Measurements from ENCODE around the gene ALPL.
"Not testable (repeated sequence)": the region's sequence is repeated elsewhere in the genome, so short reads cannot be mapped to it uniquely, and the experiment has no call there.

DNA sequence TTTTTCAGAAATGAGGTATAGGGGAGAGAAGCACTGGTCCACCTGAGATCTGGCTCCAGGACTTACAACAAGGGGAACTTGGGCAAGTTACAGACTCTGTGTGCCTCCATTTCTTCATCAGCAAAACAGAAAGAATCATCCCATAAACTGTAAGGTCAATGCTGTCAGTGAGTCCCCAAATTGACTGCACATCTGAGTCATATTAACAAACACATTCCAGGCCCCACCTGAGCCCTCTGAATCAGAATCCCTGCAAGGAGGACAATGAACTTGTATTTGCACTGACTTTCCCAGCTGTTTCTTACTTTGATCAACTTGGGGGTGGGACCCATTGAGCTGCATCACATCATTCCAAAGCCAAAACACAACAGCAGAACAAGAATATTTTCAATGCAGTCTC is 44.1 kb upstream of the ALPL start:
- TF ChIP-seq, protein P1, sequence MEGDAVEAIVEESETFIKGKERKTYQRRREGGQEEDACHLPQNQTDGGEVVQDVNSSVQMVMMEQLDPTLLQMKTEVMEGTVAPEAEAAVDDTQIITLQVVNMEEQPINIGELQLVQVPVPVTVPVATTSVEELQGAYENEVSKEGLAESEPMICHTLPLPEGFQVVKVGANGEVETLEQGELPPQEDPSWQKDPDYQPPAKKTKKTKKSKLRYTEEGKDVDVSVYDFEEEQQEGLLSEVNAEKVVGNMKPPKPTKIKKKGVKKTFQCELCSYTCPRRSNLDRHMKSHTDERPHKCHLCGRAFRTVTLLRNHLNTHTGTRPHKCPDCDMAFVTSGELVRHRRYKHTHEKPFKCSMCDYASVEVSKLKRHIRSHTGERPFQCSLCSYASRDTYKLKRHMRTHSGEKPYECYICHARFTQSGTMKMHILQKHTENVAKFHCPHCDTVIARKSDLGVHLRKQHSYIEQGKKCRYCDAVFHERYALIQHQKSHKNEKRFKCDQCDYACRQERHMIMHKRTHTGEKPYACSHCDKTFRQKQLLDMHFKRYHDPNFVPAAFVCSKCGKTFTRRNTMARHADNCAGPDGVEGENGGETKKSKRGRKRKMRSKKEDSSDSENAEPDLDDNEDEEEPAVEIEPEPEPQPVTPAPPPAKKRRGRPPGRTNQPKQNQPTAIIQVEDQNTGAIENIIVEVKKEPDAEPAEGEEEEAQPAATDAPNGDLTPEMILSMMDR (conservative IDR thresholded peaks at IDR 0.05 in 1 of 2, IDR thresholded peaks at IDR 0.05 in 1 of 2; ENCODE audit: low read depth in 1 of 2, low read length in 2 of 2), result not testable (repeated sequence)
- TF ChIP-seq EZH2 (IDR thresholded peaks at IDR 0.05; ENCODE audit: low read length, missing control alignments), result not testable (repeated sequence)

All from fibroblast of lung (primary cell).